ENCODE results near the gene COL5A1. TPM values are rescaled to one million over a fixed set of nuclear protein-coding genes. Genes with fewer than 3 reads are reported as not detected.

COL5A1 gene
- total RNA-seq, 1 donor from 2014 or later, result 19.8 TPM

DNA sequence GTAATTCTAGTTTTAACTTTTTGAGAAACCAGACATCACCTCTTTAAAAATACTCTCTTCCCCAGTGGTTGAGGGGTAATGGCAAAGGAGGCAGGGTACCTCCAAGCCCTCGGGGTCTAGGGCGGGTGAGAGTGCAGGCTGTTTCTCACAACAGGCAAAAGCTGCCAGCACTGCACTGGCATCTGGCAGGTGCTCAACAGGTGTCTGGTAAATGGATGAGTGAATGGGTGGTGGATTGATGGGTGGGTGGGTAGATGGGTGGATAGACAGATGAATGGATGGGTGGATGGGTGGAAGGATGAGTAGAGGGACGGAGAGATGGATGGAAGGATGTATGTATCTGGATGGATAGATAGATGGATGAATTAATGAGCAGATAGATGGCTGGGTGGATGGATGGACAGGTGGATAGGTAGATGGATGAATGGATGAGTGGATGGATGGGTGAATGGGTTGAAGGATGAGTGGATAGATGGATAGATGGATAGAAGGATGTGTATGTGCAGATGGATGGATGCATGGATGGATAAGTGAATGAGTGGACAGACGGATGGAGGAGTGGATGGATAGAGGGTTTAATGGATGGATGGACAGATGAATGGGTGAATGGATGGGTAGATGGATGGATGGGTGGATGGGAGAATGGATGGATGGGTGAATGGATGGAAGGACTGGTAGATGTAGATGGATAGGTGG lies 84.6 kb downstream of the COL5A1 start:
- TF ChIP-seq, protein P1, sequence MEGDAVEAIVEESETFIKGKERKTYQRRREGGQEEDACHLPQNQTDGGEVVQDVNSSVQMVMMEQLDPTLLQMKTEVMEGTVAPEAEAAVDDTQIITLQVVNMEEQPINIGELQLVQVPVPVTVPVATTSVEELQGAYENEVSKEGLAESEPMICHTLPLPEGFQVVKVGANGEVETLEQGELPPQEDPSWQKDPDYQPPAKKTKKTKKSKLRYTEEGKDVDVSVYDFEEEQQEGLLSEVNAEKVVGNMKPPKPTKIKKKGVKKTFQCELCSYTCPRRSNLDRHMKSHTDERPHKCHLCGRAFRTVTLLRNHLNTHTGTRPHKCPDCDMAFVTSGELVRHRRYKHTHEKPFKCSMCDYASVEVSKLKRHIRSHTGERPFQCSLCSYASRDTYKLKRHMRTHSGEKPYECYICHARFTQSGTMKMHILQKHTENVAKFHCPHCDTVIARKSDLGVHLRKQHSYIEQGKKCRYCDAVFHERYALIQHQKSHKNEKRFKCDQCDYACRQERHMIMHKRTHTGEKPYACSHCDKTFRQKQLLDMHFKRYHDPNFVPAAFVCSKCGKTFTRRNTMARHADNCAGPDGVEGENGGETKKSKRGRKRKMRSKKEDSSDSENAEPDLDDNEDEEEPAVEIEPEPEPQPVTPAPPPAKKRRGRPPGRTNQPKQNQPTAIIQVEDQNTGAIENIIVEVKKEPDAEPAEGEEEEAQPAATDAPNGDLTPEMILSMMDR (IDR thresholded peaks at IDR 0.05; ENCODE audit: unreplicated experiment), result no peak
- H3K27ac Mint-ChIP-seq, result no peak overlapping the region
- H3K4me1 Mint-ChIP-seq (ENCODE audit: low read depth), result no peaks in the 10 kb centered on the region
- no peak overlapping the region for H3K4me3 Mint-ChIP-seq (ENCODE audit: low read depth)
- no peaks in the 10 kb centered on the region for H3K9me3 Mint-ChIP-seq (ENCODE audit: low read depth)
- H3K27me3 Mint-ChIP-seq, result no peaks in the 10 kb centered on the region
- no peak for DNase-seq (ENCODE audit: low spot score, unreplicated experiment)
- no peaks in the 10 kb centered on the region for H3K36me3 Mint-ChIP-seq (ENCODE audit: insufficient read depth)

DNA sequence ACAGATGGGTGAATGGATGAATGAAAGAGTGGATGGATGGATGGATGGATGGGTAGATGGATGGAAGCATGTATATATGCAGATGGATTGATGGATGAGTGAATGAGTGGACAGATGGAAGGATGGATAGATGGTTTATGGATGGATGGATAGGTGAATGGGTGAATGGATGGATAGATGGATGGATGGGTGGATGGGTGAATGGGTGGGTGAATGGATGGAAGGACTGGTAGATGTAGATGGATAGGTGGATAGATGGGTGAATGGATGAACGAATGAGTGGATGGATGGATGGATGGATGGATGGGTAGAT lies 85.1 kb downstream of the COL5A1 start:
- H3K36me3 Mint-ChIP-seq (ENCODE audit: insufficient read depth), result no peaks in the 10 kb centered on the region
- H3K27me3 Mint-ChIP-seq, result no peaks in the 10 kb centered on the region
- TF ChIP-seq, protein P1 (IDR thresholded peaks at IDR 0.05; ENCODE audit: unreplicated experiment), result no peak
- H3K27ac Mint-ChIP-seq, result no peak overlapping the region
- DNase-seq (ENCODE audit: low spot score, unreplicated experiment), result no peak
- no peaks in the 10 kb centered on the region for H3K4me1 Mint-ChIP-seq (ENCODE audit: low read depth)
- no peak overlapping the region for H3K4me3 Mint-ChIP-seq (ENCODE audit: low read depth)
- no peaks in the 10 kb centered on the region for H3K9me3 Mint-ChIP-seq (ENCODE audit: low read depth)

DNA sequence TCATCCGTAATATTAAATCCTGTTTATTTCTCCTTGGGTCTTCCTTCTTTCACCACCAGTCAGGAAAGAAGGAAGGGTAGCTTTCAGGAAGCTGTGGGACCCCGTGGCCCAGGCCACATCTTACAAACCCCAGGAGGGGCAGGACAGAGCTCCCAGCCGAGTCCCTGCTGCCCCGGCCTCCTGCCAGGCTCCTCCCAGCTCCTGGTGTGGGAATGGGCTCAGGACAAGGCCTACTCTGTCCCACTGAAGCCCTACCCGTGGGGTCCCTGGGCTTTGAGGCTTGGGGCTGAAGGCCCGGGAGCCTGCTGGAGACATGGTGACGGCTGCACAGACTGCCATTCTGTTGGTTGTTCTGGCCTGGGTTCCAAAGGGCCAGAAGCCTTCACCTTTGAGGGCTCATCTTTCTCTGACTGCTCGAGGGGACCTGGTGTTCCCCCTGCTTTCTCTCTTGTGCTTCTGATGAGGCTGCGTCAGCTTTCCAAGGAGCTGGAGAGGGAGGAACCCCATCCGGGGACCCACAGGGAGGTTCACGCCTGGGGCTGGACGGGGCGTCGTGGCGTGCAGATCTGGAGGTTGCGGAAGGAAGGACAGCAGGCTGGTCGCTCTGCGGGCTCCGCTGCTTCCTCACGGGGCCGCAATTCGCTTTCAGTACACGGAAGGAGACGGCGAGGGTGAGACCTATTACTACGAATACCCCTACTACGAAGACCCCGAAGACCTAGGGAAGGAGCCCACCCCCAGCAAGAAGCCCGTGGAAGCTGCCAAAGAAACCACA lies 86.6 kb downstream of the COL5A1 start:
- no peaks in the 10 kb centered on the region for H3K4me1 Mint-ChIP-seq (ENCODE audit: low read depth)
- no peaks in the 10 kb centered on the region for H3K36me3 Mint-ChIP-seq (ENCODE audit: insufficient read depth)
- TF ChIP-seq, protein P1 (IDR thresholded peaks at IDR 0.05; ENCODE audit: unreplicated experiment), result no peak
- DNase-seq (ENCODE audit: low spot score, unreplicated experiment), result no peak
- H3K27ac Mint-ChIP-seq, result no peak overlapping the region
- no peak overlapping the region for H3K4me3 Mint-ChIP-seq (ENCODE audit: low read depth)
- no peaks in the 10 kb centered on the region for H3K9me3 Mint-ChIP-seq (ENCODE audit: low read depth)
- no peaks in the 10 kb centered on the region for H3K27me3 Mint-ChIP-seq

DNA sequence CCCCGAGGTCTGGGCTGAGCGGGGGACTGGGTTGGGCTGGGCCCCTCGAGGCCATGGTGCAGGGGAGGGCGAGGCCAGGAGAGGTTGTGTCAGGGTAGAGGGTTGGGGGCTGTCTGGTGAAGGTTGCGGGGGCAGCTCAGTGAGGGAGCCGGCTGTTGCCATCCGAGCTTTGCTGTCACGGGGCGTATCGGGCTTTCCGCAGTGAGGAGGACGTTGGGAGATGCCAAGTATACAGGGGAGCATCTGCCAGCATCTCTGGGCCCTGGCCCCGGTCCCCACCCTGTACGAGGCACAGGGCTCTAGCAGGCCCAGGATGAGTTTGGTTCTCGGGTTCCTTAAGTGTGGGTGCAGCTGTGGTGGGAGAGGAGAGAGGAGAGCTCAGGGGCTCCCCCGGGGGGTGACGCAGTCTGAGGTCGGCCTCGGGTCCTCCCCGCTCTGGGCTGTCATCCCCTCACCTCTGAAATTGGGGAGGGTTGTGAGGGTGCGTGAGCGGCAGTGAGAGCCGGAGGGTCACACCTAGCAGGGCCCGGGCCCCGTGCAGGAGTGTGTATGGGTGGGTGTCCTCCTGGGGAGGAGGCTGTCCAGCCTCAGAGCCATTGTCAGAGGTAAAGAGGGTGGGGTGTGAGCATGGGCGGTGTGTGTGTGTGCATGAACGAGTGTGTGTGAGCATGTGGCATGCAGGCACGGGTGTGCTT lies 87.3 kb downstream of the COL5A1 start:
- H3K27ac Mint-ChIP-seq, result no peak overlapping the region
- H3K27me3 Mint-ChIP-seq, result no peaks in the 10 kb centered on the region
- H3K4me3 Mint-ChIP-seq (ENCODE audit: low read depth), result no peak overlapping the region

More for the DNA sequence above, 87.3 kb downstream of the COL5A1 start:
- TF ChIP-seq, protein P1 (IDR thresholded peaks at IDR 0.05; ENCODE audit: unreplicated experiment), result no peak
- Mint-ChIP-seq H3K36me3 (ENCODE audit: insufficient read depth) (no peaks in the 10 kb centered on the region), H3K9me3 (ENCODE audit: low read depth) (no peaks in the 10 kb centered on the region), H3K4me1 (ENCODE audit: low read depth) (no peaks in the 10 kb centered on the region)
- no peak for DNase-seq (ENCODE audit: low spot score, unreplicated experiment)
